Neuronal stem cell (in vitro differentiated cells): ENCODE results near the gene ZNF223. TPM values are rescaled to one million over a fixed set of nuclear protein-coding genes. Genes with fewer than 3 reads are reported as not detected.

Source experiments
- small RNA-seq: library from polyadenylated mRNA; stranded (forward); fragments of <200 nt; extraction: miRNeasy Mini kit (QIAGEN cat#:217004); gene quantifications from one replicate; pipeline ENCODE3, GENCODE V24; 2013; ENCODE audit not compliant: insufficient read depth

ZNF223 gene

Small RNAs within 50 kb of the gene (small RNA-seq; reads per million reads assigned to genes)
- not detected for gene RNU6-902P
